ENCODE data around the gene PPP1R13B.
A peak's percentile ranks its signal among the peaks of the same experiment; 100 is the strongest.

DNA sequence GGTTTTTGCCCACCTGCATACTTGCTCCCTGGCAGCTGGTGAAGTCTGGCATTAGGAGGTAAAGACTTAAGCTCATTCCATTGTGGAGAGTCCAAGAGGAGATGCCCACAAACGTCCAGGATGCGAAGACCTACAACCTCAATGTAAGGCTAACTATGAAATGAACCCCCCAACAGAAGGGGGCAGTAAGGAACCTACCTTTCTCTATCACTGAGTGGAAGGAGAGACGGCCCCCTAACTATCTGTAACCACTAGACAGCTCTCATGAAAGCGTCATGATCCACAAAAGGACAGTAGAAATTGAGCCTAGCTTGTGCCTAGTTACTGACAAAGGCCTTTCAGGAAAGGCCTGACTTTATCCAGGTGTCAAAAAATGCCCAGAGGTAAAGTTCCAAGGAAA lies 76.5 kb downstream of the PPP1R13B start:
- no peak for TF ChIP-seq EZH2 (IDR thresholded peaks at IDR 0.05; ENCODE audit: low read depth, unreplicated experiment)
- TF ChIP-seq, protein P1, sequence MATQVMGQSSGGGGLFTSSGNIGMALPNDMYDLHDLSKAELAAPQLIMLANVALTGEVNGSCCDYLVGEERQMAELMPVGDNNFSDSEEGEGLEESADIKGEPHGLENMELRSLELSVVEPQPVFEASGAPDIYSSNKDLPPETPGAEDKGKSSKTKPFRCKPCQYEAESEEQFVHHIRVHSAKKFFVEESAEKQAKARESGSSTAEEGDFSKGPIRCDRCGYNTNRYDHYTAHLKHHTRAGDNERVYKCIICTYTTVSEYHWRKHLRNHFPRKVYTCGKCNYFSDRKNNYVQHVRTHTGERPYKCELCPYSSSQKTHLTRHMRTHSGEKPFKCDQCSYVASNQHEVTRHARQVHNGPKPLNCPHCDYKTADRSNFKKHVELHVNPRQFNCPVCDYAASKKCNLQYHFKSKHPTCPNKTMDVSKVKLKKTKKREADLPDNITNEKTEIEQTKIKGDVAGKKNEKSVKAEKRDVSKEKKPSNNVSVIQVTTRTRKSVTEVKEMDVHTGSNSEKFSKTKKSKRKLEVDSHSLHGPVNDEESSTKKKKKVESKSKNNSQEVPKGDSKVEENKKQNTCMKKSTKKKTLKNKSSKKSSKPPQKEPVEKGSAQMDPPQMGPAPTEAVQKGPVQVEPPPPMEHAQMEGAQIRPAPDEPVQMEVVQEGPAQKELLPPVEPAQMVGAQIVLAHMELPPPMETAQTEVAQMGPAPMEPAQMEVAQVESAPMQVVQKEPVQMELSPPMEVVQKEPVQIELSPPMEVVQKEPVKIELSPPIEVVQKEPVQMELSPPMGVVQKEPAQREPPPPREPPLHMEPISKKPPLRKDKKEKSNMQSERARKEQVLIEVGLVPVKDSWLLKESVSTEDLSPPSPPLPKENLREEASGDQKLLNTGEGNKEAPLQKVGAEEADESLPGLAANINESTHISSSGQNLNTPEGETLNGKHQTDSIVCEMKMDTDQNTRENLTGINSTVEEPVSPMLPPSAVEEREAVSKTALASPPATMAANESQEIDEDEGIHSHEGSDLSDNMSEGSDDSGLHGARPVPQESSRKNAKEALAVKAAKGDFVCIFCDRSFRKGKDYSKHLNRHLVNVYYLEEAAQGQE (IDR thresholded peaks at IDR 0.05; ENCODE audit: unreplicated experiment), result no peak
- TF ChIP-seq CREB1 (CRISPR knock-in tag; IDR thresholded peaks at IDR 0.05; ENCODE audit: low read depth), result no peak
- TF ChIP-seq, protein P2, sequence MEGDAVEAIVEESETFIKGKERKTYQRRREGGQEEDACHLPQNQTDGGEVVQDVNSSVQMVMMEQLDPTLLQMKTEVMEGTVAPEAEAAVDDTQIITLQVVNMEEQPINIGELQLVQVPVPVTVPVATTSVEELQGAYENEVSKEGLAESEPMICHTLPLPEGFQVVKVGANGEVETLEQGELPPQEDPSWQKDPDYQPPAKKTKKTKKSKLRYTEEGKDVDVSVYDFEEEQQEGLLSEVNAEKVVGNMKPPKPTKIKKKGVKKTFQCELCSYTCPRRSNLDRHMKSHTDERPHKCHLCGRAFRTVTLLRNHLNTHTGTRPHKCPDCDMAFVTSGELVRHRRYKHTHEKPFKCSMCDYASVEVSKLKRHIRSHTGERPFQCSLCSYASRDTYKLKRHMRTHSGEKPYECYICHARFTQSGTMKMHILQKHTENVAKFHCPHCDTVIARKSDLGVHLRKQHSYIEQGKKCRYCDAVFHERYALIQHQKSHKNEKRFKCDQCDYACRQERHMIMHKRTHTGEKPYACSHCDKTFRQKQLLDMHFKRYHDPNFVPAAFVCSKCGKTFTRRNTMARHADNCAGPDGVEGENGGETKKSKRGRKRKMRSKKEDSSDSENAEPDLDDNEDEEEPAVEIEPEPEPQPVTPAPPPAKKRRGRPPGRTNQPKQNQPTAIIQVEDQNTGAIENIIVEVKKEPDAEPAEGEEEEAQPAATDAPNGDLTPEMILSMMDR (conservative IDR thresholded peaks at IDR 0.05; ENCODE audit: low read depth in 2 of 2), result peak; percentile 51 to 74
- TF ChIP-seq POLR2AphosphoS5 (IDR thresholded peaks at IDR 0.05; ENCODE audit: low read depth), result no peak
- TF ChIP-seq EZH2phosphoT487 (IDR thresholded peaks at IDR 0.05; ENCODE audit: unreplicated experiment), result no peak
- TF ChIP-seq JUNB (IDR thresholded peaks at IDR 0.05; ENCODE audit: unreplicated experiment), result no peak

Data from GM23338 (cell line).